ENCODE measurements around the gene SMIM13.

SMIM13 gene

DNA sequence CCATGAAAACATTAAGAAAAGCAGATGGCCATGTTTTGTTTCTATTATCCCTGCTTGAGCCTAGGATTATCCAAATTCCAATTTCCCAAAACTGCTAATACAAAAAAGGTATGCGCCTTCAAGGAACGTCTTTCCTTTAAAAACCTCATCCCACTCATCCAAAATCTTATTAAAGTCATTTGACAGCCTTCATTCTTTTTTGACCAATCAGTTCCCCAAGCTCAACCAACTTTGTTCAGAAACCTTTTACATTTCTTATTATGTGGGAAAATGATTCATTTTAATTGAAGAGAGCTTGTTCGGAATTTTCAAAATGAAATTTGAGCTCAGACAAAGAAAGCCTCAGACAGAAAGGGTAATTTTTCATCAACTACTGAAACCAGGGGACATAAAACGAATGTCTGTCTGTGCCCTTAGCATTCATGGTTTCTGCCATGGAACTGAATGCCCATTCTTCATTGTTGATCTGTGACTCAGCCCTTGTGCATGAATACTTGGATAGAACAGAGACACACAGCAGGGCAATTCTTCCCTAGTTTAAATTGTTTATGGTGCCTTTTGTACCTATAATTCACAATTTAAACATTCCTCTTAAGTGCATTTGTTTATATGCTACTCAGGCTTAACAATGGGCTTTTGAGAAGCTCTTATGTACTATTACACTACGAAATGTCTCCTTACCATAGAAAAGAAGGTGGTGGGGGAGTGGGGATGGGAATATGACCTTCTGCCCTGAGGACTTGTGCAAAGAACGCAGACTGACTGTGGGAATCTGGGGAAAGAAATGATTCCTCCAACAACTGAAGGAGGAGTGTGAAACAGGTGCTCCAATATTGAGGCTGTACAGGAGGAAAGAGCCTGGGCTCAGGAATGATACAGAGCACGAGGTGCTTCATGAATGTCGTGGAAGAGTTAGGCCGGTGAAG lies 67.7 kb downstream of the SMIM13 start:
- no peak for DNase-seq

DNA sequence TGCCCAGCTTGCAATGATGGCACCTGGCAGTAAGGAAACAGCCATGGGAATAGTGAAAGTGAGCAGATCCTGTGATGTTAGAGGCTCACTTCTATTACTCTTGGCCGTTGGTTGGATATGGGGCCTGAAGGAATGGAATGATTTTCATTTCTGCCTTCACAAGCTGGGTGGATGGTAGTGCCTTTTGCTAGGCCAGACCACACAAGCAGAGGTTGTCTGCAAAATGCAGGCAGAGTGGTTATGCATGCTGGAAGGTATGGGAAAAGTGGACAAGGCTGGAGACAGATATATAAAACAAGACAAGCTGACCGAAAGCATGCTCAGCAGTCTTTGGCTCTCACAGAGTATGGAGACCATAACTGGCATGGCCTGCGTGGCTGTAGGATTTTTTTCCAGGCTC lies 68.6 kb downstream of the SMIM13 start:
- DNase-seq = no peak

DNA sequence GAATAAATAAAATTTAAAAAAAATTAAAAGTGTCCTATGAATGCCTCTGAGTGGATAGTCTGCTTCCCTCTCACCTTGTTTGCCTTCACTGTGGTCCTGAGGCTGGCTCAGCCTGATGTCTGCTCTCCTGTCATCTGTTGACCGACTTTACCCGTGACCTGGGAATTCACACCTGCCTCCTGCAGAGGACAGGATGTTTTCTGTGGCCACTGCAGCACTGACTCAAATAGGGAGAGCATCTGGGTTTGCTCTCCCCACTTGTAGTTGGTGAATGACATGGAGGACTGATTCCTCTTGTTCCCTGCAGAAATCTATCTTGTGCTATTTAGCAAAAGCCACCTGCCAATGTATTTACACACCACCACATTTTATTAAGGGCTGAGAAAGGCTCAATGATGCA lies 70.3 kb downstream of the SMIM13 start:
- DNase-seq = no peak

DNA sequence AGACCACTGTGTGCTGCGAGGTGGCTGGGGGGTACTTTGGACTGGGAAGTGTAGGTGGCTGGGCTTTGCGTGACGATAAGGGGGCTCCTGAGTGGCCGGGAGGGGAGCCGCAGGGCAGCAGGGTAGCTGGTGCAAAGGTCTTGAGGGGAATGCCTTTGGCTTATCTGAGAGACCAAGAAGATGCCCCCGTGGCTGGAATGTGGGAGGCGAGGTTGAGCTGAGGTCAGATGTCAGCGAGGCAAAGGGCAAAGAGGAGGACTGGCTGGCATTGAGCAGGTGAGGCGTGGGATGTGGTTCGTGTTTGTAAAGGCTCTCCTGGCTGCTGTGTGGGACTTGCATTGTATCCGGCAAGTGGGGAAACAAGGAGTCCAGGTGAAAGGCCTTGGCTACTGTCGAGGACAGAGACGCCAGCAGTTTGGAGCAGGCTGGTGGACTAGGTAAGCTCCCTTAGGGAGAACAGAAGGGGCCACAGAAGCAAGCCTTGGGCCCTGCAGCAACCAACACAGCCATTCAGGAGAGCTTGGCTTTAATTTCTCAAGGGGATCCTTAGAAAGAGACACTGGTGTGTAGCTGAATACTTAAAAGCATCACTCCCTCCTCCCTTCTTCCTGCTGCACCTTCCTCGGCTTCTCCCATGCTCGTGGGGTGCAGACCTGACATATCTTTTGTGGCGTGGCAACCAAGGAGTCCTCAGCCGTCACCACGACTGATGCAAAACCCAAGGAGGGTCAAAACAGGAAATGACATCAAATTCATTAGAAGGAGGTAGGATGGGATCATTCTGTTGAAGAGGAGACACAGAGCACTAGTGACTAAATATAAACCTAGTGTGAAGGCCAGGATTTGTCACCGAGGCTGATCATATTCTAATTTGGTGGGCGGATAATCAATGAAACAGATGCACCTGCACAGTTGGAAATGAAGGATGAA lies 71.3 kb downstream of the SMIM13 start:
- DNase-seq = no peak

DNA sequence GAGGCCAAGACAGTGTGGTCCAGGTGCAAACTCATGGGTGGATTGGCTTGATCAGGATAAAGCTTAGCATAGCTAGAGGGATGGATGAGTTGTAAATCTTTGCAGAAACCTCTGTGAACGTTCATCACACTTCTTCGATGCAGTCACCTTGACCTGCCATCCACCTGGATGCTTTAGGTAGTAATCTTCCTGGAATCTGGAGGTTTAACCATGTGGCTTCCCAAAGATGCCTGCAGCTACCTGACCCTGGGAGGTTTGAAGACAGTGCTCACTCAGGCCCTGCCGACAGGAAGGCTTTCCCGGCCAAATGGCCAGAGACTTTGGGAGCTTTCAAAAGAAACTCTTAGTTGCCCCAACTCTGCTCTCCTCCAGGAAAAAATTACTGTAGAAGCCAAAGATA lies 73.3 kb downstream of the SMIM13 start:
- DNase-seq = no peak

DNA sequence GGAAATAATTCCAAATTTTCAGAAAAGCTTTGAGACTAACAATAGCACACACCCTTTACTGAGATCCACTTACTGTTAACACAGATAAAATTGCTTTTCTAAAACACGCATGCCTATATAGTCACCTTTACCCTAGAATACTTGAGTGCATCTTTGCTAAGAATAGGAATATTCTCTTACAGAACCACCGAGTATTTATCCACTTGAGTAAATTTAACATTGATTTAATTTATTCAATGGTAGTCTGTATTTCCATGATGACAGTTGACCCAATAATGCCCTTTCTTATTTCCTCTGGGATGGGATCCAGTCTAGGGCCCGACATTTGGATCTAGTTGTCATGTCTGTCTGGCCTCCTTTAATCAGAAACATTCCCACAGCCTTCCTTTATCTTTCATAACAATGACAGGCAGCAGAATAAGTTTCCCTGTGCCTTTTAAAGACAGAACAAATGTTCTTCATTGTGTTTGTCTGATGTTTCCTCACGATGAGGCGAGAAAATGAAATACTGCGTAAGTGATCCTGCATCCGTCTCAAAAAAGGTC lies 74.5 kb downstream of the SMIM13 start:
- no peak for DNase-seq

DNA sequence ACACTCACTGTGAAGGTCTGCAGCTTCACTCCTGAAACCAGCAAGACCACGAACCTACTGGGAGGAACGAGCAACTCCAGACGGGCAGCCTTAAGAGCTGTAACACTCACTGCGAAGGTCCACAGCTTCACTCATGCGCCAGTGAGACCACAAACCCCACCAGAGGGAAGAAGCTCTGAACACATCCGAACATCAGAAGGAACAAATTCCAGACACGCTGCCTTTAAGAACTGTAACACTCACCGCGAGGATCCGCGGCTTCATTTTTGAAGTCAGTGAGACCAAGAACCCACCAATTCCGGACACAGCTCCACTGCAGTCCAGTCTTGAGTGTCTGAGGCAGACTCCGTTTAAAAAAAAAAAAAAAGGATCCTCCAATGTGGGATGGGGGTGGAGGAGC lies 78.3 kb downstream of the SMIM13 start:
- DNase-seq = no peak

DNA sequence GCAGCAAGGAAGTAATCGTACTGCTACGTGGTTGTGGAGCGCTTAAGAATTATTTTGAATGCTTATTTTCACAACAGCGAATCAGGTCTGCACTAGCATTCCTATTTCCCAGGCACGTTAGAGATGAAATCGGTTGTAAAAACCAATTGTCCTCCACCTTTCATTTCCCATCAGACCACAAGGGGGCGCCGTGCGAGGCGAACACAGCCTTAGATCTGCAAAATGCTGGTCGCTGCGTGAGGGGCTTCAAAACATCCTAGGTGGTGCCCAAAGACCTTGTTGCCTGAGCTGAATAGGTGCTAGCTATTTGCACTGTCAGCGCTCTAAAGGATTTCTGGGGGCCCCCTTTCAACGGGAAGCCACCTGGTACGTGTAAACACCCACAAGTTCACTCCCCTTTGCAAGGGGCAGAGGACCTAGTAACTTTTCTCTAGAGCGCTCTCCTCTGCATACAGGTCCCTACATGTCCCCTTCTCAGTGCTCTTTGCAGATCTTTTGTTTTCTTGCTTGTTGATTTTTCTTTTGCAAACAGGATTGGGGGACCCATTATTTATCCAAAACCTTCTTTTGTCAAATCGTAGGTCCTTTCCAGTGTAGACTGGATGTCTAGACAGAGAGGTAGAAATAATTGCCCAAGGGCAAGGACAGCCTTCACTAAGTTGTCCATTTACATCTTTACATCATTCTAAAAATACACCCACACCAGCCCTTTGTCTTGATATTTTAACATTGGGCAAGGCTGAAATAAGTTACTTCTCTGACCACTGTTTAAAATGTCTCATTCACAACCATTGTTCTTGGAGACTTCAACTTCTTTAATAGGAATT lies 79.1 kb downstream of the SMIM13 start:
- DNase-seq = peak; percentile 58

DNA sequence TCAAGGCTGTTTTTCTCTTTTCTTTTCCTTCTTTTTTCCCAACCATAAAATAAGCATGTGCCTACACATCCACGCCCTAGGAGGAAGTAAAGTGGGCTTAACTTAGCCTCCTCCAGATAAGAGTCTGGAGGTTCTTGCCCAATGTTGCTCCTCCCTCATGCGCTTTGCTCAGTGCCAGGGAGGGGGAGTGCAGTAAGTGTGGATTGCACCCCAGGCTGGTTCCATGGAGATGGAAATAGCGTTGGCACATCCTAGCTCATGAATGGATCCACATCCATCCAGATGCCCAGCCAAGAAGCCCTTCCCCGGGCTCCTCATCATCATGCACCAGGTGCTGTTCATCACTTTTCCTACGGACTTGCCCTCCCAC lies 80.6 kb downstream of the SMIM13 start:
- DNase-seq = no peak

DNA sequence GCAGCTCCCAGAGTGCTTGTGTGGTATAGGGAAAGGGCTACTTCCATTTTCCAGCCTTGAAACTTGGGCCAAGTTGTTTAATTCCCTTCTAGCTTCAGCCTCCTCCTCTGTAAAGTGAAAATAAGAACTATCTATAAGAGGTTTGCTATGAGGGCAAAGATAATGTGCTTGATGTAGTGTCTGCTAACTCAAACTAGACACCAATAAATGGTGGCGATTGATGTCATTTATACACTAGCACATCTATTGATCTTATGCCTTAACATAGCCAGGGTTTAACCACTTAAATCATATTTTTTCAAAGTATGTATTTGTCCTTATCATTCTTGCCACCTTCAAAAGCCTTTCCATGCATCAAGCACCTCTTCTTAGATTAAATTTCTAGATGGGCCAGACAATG lies 83.6 kb downstream of the SMIM13 start:
- DNase-seq = no peak

DNA sequence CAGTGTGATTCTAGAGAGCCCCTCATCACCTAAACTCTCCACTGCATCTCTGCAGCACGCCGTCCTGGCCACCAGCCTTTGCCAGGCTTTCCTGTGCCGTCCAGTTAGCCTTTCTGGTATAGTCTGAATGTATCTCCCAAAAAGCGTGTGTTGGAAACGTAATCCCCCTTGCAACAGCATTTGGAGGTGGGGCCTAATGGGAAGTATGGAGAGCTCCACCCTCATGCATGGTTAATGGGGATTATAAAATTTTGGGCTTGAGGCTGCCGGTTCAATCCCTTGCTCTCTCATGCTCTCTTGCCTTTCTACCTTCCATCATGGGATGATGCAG lies 85.4 kb downstream of the SMIM13 start:
- DNase-seq = no peak

DNA sequence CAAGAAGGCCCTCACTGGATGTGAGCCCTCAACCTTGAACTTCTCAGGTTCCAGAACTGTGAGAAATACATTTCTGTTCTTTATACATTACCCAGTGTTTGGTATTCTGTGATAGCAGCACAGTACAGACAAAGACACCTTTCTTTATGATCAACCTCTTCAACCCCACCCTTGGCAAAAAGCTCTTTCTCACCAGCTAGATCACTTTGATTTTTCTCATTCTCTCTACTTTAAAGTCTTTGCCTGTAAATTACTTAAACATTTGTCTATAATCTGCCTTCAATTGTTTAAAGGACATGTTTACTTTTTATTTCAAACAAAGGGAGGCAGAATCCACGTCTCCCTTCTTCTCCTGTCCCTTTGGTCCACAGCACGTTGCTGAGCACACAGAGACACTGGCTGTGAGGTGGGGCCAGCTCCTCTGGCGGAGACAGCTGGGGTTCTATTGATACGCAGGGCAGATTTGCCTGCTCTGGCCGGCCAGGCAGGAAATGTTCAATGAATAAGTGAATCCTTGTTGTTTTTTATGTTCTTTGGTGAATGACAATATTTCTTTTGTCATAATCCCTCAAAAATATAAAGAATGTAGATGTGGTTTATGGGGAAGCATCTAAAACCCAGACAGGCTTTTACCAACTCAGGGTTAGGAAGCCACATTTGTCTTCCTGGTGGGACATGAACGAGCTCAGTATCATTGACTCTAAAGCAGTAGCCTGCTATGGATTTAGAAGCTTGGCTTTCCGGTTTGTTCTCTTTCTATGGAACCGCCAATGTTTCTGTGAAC lies 86.0 kb downstream of the SMIM13 start:
- DNase-seq = no peak

DNA sequence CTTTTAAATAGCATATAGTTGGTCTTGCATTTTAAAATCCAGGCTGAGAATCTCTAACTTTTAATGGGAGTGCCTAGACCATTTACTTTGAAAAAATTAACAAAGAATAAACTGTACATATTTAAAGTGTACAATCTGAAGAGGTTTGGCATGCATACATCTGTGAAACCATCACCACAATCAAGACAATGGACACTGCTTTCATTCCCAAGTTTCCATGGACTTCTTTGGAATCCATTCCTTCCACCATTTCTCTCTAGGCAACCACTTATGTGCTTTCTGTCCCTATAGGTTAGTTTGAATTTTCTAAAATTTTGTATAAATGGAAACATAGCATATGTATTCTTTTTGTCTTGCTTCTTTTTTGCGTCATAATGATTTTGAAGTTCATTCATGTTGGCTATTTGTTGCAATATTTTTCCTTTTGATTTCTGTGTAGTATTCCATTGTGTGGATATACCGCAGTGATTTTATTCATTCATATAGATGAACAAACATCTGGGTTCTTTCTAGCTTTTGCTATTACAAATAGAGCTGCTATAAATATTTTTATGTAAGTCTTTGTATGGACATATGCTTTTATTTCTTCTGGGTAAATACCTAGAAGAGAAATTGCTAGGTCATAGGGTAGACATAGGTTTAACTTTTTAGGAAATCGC lies 88.0 kb downstream of the SMIM13 start:
- no peak for DNase-seq

DNA sequence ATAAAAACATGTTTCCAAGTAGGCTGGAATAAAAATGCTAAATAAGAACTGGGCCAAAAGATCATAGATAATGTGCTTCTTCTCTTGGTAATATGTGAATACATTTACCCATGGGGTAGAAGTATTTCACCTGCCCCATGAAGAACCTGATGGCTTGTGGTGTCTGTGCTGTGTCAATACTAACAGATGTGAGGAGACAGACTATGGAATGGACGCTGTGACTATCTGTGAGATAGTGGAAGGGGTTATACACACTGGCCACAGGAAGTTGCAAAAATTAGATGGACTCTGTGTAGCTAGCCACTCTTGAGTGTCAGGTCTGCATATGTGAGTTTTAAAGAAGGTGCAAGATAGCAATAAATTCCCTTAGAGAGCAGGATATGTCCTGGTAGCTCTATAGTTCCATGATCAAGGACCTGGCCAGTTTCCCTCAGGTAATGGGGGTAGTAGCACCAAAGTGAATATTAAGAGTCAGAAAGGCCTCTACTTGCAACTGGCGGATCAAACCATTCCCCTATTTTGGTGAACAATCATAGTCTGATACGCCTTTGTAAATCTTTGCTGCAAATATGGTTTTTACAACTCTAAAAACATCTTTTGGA lies 90.2 kb downstream of the SMIM13 start:
- no peak for DNase-seq

DNA sequence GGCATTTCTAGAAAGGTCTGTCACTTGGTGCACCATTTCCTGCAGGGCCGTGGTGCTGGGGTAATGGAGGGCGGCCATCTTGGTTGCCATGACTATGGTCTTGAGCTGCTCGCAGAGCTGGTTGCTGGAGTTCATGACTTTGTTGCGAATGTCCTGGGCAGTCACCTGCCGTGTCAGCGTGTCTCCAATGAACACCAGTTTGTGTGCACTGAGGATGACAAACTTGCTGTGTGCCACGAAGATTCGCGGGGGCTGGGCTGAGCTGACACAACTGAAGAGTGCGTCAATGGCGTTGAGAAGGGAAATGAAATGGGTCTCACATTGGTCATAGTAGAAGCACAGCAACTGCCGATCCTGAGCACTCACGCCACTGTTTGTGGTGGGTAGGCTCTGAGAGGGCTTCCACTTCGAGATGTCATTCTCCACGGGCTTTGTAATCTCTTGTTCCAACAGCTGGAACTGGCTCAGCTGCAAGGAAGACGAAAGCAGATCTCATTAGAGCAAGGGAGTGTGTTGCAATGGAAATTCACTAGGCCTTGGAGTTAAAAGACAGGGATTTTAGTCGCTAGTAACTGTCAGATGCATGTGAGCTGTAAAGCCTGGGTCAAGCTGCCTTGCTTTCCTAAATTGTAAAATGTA lies 91.7 kb downstream of the SMIM13 start:
- no peak for DNase-seq

DNA sequence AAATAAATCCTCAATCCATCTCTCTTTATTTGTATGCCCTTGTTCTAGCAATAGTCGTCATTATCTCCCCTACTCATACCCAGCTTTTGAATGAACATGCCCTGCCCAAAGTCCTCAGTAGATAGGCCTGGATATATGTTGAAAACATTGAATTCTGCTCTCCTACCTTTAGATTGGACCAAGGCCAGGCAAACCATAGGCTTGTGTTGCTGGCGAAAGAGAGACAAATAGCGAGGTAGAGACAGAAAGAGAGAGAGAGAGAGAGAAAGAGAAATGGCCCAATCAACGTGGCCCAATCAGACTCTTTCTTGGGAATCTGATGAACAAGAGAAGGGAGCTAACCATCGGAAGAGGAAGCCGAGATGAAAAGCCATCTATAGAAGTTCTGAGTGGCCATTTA lies 93.7 kb downstream of the SMIM13 start:
- no peak for DNase-seq

Measured in CD4-positive, alpha-beta T cell treated with Interleukin-15 for 1 hour (primary cell).